ENCODE data around the gene RTL10.
"Not testable (repeated sequence)": the region's sequence is repeated elsewhere in the genome, so short reads cannot be mapped to it uniquely, and the experiment has no call there.

The RTL10 gene

DNA sequence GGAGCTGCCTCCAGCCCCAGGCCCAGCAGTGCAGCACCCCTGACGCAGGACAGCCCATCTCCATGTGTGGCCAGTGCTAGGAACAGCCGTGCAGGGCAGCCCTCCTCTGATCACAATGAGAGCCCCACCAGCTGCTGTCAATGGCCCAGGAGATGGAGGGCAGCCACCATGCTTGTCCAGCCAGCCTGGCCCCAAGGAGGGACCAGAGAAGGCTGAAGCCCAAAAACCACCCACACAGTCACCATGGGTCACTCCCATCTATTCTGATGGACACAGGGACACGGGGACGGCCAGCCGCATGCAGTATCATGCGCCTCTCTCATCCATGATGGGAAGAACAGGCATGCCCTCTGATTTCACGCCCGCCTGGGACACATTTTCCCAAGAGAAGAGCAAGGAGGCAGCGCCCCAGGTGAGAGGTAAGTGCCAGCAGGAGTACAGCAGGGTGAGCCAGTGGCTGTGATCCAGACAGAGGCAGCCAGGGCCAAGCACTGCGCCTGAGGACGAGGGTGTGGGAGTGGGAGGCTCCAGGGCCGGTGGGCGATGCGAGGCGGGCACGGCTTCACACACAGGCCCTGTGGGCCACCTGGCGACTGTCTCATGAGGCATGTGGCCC lies 33.6 kb upstream of the RTL10 start:
- no peak for DNase-seq

DNA sequence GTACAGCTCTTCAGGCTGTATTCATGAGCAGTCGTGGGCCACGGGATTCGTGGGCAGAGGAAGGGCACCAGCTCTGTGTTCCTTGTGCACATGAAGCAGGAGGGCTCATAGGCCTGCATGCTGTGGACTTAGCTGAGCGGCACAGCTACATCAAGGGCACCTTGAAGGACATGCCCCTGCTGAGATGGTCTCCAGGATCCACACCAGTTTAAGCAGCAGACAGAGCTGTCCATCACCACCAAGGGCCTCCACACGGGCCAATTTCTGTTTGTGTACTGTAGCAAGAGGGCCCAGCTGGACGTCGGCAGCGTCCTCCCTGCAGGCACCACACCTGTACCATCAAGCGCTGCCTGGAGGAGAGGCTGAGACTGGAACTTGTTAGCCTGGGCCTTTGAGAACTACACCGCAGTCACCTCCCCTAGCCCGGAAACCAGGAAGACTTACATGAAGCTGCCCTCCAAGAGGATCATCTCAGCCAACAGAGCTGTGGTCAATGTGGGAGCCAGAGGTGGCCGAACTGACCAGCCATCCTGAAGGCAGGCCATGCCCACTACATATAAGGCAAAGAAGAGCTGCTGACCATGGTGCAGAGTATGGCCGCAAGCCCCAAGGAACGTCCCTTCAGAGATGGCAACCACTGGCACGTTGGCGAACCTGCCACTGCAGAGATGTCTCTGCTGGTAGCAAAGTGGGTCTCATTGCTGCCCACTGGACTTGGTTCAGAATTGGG lies 32.7 kb upstream of the RTL10 start:
- DNase-seq: no peak

DNA sequence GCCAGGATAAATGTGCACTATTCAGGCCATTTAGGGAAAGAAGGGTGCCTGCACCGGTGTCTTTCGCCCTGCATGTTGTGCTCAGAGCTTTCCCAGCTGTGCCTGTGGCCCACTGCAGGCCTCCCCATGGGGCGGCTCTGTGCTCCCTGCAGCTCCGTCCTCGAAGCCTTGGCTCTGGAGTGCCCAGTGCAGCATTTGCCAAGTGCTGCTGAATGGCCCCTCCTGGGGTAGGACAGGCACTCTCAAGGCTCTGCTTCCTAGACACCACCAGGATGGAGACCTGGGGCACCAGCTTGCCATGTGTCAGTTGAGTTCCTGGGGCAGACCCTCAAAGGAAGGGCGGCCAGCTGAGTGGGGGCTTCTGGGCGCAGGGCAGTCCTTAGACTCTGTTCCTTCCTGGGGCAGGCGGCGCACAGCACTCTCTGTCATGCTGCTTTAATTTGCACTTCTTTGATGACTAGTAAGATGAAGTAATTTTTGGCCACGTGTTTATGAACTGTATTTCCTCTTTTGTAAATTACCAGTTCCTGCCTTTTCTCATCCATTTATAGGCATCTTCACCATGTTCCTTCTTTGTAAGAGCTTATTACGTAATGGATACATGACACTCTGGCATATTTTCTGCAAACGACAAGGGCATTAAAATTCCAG lies 32.1 kb upstream of the RTL10 start:
- no peak for DNase-seq

DNA sequence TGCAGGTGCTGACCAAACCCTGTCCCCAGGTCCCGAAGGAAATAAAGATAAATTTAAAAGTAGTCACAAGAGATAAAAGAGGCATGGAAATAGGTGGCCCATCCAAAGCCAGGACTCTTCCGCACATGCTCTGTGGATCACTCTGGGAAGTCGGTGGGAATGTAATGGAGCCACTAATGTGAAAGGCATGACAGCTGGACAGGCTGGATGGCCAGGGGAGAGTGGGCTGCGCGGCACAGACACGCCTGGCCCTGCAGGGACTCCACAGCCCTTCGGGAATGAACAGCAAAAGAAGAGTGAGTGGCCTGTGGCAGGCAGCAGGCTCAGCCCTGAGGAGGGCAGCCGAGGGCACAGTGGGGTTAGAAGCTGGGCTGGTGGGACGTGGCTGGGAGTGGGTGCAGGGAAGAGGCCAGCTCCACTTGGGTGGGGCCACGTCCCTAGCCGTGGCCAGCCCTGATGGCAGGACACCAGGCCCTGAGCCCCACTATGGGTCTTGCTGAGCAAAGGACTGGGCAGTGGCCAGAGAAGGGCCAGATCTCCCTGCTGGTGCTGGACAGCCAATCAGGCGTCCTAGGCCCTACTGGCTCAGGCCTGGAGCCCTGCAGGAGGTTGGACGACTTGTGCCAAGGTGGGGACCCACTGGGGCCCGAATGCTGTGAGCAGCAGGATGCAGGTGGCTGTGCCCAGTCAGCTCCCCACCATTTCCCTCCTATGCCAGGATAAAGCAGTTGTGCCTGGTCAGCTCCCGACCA lies 31.3 kb upstream of the RTL10 start:
- DNase-seq: no peak

DNA sequence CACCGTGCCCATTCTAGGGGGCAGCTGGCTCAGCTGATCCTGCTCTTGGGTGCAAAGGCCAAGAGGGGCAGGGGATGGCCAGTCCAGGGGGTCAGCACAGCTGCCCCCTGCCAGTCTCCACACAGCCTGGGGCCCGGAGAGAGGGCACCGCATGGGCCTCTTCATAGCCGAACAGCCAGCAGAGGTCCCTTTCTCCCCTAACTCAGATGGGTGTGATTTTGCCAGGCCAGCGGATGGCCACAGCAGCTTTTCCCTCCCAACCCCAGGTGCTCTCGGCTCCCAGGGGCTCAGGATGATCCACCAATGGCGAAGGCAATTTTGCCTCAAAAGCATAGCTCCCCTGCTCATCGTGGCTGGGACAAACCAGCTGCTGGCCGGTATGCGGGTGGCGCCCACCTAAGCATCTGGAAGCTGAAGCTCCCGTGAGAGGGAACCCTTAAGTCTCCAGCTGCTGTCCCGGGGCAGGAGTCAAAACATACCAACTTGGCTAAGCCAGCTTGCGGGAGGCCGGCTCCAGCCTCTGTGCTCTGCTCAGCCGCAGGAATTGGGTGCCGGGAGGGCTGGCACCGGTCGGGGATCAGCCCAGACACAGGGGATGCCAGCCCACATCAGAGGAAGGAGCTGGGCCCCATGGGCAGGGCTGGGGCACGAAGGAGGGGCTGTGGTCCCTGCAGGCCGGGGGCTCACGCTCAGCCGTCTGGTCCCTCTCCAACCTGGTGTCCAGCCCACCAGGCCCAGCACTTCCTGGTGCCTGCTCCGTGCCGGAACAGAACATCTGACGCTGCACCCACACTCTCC lies 30.5 kb upstream of the RTL10 start:
- DNase-seq: no peak

DNA sequence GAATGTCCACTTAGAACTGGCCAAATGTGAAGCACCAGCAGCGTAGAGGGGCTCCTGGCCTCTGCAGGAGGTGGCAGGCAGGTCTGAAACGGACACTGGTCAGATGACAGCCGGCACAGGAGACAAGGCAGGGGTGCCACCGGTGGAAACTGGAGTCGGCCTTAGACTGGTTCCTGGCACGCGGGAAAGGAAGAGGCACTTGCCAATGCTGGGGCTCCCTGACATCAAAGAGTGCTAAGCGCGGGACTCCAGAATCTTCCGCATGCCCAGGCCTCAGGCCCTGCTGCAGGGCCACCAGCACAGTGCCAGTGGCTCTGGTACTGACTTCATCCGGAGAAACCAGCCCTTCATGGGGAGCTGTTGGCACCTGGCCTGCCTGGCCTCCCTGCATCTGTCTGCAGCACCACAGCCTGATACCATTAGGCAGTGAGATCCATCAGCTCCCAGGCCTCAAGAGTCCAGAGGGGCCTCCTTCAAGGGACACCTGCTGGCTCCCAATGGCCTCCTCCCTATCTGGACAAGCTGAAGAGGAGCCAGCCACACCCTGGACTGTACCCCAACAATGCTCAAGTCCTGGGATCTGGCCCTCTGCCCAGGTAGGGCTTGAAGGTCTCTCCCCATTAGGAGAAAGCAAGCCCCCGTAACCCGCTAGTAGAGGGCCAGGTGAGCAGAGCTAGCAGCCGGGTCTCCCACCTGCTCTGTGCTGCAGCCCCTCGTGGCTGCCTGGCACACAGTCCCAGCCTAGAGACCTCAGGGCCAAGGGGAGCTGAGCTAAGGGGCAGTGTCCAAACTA lies 29.7 kb upstream of the RTL10 start:
- no peak for DNase-seq

DNA sequence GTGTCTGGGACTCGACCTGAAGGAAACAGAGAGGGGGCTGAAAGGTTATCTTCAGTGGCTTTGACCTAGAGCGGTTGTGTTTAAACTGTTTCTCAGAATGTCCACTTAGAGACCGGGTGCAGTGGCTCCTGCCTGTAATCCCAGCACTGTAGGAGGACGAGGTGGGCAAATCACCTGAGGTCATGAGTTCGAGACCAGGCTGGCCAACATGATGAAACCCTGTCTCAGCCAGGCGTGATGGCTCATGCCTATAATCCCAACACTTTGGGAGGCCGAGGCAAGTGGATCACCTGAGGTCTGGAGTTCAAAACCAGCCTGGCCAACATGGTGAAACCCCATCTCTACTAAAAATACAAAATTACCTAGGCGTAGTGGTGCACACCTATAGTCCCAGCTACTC lies 28.8 kb upstream of the RTL10 start:
- not testable (repeated sequence) for DNase-seq

DNA sequence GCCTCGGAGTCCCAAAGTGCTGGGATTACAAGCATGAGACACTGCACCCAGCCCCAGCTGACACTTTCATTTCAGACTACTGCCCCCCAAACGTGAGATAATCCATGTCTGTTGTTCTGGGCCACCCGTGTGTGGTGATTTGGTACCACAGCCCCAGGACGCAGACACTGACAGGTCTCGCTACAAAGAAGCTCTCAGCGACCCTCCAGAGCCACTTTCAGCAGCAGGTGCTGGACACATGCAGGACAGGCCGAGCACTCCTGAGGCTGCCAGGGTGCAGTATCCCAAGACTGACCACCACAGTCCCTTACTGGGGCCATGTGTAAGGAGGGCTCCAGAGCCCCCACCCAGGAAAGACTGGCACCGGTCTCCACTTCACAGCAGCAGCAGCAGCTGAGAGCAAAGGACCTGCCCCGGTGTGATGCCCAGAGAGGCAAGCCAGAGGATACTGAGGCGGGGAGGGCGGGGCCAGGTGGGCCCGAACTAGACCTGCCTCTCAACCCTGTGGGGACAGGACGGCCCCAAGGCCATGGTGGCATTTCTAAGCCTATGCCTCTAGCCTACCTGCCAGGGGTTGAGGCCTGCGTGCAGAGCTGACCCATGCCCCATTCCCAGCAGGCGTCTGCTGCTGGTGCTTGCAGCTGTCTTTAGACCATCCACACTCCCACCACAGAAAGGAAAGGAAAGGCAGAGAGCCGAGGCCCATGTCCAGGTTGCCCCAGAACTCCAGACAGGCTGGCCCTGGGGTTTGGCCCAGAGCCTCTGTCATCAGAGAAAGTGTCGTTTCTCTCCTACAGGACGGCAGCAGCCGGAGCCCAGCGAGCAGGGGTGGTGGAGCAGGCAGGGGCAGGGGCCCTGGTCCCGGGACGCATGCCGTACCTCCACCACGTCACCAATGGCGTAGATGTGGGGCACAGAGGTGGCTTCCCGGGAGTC lies 28.0 kb upstream of the RTL10 start:
- no peak for DNase-seq

DNA sequence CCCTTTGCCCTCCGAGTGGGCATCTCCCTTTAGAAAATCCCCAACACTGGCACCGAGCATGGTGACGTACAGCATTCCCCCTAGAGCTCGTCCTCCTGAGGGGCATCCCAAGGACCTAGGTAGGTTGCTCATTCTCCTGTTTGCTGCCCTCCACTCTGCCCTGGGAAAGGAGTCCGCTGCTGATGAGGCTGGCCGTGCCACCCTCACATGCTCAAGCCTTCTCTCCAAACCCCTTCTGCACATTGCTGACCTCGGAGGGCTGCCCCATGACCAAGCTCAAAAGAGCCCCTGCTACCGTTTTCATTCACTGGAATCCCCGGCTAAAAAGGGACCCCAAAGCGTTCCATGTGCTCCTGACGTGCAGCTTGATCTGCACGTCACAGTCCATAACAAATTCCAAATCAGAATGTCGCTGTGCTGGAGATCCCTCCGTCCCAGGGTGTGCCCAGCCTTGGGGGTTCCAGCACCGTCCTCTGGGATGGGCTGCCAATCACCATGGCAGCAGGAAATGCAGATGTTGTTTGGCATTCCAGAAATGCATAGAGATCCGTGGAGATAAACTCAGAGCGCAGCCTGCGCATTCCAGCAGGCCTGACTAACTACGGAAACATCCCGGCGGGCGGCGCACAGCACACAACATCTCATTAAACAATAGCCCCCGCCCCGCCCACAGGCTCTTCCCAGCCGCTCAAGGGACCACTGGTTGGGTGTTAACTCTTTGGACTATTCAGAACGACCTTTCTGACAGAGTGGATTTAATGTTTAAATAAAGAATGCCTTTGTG lies 26.3 kb upstream of the RTL10 start:
- peak; percentile 84 to 96 for DNase-seq

DNA sequence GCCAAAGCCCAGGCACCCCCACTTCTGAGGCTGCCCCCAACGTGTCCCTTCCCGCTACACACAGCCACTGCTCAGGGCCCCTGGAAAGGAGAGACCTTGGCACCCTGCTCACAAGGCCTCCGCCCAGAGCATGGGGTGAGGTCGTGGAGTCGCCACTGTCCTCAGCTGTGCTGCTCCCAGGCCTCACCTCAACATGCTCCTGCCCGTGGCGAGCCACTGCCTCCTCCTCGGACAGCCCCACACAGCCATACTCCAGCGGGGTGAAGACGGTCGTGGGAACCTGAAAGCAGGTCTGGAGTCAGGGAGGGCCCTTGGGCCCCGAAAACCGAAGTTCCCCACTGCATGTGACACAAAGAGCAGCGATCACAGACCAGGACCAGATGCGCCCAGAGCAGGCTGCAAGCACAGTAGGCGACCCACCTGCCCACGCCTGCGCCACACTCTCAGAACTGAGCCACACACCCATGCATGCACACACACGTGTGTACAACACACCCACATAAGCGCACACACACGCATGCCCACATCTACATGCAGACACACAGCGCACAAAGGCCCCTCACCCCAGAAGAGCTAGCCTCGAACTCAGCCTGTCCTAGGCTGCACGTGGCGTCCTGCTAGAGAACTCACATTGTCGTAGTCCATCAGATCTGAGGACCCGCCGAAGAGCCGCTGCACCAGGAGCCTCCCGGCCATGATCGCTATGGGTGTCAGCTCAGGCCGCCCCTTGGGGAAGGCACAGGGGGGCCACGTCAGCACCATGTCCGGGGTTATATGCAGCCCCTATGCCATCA lies 25.5 kb upstream of the RTL10 start:
- DNase-seq: no peak

DNA sequence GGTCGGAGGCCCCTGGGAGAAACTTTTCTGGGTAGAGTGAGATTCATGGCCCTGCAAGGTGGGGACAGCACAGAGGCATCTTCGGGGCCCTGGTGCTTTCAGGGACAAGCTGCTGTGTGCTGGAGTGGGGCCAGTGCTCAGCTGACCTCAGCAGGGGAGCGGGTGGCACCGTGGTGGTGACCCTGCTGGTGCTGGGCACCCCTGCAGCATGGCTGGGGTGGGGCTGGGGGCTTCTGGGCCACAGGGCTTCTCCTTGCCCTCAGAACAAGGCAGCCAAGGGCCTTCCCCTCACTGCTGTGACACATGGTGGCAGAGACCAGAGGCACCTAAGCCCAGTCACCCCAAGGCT lies 24.9 kb upstream of the RTL10 start:
- no peak for DNase-seq

DNA sequence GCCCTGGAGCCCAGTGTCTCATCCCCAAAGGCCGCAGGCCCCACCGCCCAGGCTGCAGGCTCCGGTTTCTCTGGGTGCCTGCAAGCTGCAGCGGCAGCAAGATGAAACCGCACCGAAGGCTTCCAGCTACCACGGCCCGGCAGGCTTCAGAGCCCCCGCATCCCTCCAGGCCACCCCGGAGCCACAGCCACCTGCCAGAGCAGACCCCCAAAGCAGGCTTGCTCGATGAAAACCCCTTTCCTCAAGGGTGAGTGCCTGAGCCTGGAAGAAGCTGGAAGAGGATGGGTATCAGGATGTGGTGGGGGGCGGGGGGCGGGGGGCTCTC lies 24.5 kb upstream of the RTL10 start:
- no peak for DNase-seq

DNA sequence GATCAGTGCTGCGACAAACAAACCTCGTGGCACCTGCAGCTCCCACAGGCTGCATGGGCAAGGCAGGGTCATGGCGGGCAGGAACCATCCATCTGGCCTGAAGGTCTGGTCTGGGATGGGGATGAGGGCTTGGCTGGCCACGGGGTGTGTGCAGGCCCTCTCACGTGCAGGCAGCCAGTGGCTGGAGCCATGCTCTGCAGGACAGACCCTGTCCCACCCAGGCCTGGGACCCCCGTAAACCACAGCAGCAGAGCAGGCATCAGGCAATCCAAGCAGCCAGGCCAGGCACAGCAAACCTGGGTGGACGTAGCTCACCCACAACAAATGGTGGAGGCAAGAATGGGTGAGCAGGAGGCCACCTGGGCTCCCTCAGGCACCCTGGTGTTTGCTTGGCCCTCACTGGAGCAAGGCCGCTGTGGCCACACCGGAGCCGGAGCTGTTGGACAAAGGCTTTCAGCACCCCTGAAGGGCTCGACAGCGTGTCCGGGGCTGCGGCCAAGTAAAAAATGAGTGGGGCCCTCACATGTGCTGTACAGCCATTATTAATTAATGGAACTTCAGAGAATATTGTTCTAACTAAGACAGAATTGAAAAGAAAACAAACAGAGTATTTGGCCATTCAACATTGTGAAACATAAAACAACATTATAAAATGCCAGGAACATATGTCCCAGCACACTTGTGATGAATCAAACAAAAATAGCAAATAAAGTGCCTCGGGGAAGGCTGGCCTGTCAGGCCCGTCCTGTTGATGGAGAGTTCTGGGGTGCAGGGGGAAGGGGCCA lies 24.0 kb upstream of the RTL10 start:
- no peak for DNase-seq

DNA sequence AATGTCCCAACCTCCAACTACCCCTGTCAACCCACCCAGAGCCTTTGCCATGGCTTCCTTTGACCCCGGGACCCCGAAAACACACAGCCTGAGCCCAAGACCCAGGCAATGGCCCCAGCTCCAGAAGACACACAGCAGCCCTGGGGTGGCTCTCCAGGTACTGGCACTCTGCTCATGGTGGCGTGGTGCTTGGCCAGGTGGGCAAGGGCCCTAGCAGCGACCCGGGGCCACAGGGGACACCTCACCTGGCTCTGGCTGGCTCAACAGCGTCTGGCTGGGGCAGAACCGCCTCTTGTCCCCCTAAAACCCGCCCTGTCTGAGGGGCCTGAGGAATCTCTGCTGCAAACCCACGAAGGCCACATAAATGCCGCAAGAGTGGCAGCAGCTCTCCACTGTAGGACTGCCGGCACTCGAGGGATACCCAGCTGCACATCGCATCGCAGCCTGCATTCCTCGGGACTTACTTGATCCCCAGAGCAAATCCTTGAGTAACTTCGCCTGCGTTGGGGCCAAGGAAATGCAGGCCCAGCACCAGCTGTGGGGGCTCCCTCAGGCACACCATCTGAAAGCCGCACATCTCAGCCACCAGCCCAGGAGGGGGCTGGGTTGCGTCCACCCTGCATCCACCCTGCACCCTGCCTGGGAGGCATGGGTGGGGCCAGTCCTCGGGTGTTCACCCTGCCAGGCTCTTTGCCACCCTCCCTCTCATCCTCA lies 23.1 kb upstream of the RTL10 start:
- DNase-seq: no peak

DNA sequence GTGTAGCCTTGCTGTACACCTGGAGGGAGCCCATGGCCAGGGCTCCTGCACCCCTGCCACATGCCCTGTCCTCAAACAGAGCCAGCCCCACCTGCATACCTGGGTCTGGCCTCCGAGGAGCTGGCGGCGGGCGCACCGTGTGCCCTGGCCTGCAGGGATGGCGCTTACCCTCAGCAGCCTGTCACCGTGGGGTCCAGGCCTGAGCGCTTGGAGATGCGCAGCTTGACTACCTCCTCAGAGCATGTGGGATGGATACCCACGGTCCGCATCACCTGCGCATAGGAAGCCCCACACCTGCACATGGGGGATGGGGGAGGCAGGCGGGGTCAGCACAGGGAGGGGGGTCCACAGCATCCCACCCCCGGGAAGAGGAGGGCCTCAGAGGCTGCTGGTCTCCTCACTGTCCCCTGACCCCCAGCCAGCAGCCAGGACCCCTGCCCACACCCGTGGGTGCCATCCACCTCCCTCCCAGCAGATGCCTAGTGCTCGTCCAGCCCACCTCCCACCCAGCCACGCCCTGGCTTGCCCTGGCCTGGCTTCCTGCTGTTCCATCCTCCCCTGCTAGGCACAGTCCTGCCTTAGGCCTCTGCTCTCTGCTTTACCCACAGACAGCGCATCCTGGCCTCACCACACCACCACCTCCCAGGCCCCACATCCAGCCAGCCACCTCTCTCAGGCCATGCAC lies 22.4 kb upstream of the RTL10 start:
- no peak for DNase-seq

DNA sequence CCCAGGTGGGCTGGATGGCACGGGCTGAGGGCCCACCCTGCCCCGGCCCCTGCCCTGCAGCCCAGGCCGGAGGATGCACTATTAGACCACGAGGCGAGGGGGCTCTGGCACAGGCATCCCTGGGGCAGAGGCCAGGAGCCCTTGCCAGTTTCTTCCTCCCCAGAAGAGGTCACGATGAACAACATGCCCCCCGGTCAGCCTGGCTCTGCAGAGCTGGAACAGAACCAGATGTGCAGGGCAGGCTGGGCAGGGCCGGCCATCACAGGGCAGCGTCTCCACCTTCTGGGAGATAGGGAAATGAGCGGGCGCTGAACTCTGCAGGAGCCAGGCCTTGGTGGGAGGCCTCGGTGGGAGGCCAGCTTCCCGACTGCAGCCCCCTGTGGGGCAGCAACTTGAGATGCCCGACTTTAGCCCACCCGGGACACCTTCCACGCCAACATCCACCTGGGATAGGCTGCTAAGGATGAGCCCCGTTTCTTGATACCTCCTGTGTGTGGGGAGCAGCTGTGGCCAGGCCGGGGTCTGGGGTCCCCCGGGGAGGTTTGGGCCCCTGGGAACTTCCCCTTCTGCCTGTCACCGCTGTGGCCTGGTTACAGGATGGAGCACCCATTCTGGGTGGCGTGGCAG lies 21.8 kb upstream of the RTL10 start:
- DNase-seq: no peak

Measured in SW 1271 (cell line).